Activated T-cell treated with anti-CD3 and anti-CD28 coated beads for 48 hours (primary cell): ENCODE data around the gene TBCEL.
"Not testable (repeated sequence)": the region's sequence is repeated elsewhere in the genome, so short reads cannot be mapped to it uniquely, and the experiment has no call there.

Experiments used
- DNase-seq: peaks from one replicate; pipeline ENCODE4 v3.0.0-alpha.2; 2020; ENCODE audit warnings: low read depth

The TBCEL gene, protein sequence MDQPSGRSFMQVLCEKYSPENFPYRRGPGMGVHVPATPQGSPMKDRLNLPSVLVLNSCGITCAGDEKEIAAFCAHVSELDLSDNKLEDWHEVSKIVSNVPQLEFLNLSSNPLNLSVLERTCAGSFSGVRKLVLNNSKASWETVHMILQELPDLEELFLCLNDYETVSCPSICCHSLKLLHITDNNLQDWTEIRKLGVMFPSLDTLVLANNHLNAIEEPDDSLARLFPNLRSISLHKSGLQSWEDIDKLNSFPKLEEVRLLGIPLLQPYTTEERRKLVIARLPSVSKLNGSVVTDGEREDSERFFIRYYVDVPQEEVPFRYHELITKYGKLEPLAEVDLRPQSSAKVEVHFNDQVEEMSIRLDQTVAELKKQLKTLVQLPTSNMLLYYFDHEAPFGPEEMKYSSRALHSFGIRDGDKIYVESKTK

DNA sequence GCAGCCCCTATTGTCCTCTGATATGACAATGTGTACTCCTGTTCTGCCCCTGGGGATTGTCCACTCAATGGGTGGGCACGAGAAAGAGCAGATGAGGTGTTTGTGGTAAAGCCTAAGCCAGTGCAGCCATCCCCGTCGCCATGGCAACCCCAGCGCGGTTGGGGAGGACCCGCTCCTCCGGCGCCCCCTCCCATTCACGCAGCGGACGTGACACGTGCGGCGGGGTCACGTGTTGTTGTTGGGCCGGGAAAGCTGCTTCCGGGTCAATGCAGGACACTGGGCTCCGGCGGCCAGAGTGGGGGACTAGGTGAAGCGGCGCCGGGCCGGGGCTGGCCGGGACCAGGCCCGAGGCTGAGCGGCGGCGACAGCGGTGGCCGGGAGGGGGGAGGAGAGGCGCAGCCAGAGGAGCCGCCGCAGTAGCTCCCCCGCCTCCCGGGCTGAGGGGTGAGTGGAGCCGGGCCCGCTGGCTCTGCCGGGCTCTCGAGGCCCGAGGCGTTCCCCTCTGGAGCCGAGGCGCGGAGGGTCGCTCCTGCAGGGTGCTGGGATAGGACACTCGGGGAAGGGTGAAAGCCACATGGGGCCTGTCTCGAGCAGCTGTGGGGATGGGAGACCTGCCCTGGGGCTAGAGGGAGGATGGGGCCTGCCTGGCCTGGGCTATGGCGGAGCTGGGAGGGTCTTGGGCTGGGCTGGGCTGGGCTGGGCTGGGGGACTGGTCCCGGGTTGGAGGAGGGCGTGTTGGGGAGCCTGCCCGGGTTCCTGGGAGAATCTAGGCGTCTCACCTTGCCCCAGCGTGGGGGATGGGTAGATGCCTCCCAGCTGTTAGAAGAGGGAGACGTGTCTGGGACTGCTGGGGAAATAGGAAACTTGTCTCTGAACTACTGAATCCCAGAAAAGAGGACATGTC lies at the start of gene TBCEL:
Gene TBCEL (plus strand): TSS at position 255 of the 904 bp plus-strand sequence. CDS start 21,589 bp downstream, outside the sequence.
- peak; percentile 76 for DNase-seq

DNA sequence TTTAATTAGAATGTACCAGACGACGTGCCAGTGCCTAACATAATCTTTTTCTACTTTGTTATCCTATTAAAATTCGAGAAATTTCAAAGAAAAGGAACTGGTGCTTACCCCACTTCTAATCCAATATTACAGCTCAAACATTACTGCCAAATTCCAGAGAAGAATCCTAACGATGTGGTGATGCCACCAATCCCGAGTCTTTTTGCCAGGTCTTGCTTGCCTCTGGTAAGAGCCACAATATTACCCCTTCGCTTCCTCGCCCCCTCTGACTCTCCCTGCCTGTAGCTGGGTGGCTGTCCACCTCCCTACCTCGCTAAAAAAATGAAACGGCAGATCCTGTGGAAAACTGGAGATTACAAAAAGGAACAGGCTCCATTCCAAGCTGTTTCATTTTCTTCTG lies 49.4 kb upstream of the TBCEL start:
- DNase-seq = no peak

DNA sequence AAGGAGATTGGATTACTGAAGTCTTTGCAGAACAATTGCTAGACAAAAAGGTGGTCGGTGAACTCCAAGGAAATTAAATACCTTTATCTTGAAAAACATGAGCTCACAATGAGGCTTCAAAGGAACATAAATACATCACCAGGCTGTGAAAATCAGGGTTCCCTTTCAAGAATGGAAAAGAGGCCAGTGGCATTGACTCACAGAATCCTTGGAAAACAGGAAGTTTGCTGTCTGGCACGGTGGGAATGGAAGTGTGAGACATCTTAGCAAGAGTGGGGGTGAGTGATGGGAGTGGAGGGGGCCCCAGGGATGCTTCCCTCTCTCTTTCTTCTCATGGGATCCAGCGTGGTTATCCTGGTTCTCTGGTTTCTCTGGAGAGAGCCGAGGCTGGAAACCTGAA lies 48.9 kb upstream of the TBCEL start:
- DNase-seq = no peak

DNA sequence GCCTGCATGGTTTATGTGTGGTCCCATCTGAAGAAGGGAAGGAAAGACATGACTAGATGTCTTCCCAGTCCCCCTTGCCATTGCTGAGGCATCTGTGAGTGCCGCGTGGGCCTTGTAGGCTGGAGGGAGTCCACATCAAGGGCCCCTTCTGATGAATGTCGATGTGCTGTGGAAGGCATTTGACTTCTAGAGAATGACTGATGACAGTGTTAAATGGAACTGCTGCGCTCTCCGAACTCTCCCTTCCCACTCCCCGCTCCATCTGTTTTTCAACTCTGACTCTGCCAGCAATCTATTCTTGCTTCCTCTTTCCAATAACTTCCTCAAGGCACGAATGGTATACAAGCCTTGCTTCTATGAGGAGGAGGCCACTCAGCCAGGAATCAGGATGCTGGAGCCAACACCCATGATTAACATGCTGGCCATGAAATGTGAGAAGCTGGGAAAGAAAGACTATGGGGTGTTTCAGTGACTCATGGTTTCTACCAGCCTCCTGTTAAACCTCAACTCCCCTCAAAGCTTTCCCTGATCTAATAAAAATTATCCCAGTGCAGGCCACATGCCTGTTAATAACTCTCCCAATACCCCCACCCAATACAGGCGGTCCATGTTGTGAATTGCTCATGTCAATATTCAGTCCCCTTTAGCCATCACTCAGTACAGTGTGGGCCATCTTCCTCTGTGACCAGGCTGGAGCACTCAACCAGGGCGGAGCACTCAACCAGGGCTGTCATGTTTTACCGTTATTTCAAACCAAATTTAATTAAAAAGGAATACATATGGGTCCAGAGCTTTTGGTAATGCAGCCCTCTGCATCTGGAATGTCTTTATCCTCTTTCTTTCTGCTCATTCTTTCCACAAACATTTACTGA lies 46.4 kb upstream of the TBCEL start:
- DNase-seq = no peak

DNA sequence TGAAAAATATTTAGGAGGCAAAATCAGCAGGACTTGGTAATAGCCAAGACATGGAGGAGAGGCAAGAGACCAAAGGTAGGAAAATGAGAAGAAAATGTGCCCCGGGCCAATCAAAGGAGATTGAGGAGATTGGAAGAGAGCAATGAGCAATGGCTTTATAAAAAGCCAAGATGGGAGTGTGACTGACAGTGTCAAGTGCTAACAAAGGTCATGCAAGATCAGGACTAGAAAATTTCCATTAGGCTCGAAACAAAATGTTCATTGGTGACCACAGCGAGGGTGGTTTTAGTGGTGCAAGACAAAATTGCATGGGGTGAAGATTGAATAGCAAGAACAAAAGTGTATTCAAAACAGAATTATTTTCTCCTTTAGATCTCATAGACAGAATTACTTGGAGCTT lies 45.2 kb upstream of the TBCEL start:
- no peak for DNase-seq

DNA sequence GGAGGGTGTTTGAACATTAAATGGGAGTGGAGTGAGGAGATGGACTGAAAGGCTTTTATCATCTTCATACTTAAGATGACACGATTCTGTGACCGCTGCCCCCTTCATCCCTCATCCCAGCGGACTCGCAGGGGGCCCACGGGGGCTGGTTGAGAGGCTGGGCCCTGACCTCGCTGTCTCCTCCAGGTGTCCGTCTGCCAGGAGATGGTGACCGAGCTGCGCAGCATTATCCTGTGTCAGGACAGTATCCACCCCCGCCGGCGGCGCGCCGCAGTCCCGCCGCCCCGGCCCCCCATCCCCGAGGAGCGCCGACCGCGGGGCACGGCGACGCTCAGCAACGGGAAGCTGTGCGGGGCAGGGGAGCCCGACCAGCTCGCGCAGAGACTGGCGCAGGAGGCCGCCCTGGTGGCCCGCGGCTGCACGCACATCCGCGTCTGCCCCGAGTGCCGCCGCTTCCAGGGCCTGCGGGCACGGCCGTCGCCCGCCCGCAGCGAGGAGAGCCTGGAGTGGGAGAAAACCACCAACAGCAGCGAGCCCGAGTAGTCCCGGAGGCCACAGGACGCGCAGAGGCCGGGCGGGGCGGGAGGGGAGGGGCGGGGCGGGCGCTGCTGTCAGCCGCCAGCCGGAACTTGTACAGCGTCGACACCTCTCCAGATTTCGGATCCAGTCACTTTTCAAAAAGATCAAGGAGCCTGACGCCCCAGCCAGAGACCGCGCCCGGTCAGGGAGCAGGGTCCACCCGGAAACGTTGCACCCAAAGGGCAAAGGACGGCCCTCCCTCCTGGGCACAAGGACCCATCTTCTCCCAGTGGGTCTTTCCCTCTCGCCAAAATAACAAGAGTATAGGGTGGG lies 38.0 kb upstream of the TBCEL start:
- peak; percentile 29 for DNase-seq

DNA sequence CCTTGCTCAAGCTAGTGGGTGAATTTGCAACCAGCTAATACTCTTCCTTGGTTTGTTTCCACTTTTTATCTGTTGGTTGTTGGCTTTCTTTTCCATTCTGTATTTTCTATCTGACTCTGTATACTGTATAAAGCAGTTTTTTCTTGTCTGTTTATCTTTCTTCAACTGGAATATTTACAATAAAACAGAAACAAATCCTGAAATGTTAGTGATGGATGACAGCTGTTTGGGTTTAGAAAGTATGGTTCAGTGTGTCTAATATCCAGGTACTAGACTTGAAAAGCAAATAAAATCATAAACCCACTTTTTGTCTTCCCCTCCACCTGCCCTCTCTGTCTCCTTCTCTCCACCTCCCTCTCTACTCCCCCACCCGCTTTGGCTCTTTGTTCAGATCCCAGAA lies 35.3 kb upstream of the TBCEL start:
- DNase-seq = no peak

DNA sequence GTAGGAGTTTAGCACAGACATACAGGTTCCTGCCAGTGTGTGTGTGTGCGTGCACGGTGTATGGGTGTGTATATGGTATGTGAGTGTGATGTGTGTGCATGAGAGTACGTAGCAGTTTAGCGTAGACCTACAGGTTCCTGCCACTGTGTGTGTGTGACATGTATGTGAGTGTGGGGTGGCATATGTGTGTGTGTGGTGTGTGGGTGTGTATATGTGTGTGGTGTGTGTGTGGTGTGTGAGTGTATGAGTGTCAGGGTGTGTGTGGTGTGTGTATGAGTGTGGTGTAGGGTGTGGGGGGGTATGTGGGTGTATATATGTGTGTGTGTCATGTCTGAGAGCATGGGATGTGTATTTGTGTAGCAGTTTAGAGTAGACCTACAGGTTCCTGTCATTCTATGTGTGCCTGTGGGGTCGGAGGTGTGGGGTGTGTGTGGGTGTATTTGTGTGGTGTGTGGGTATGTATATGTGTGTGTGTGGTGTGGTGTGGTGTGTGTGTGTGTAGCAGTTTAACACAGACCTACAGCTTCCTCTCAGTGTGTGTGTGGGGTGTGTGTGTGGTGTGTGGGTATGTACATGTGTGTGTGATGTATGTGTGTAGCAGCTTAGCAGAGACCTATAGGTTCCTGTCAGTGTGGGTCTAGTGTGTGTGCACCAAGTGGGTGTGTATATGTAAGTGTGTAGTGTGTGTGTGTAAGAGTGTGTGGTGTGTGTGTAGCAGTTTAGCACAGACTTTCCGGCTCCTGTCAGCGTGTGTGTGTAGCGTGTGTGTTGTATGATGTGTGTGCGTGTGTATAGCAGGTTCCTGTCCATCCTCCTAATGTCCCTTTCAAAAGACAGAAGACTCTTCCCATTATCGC lies 31.8 kb upstream of the TBCEL start:
- DNase-seq = no peak

DNA sequence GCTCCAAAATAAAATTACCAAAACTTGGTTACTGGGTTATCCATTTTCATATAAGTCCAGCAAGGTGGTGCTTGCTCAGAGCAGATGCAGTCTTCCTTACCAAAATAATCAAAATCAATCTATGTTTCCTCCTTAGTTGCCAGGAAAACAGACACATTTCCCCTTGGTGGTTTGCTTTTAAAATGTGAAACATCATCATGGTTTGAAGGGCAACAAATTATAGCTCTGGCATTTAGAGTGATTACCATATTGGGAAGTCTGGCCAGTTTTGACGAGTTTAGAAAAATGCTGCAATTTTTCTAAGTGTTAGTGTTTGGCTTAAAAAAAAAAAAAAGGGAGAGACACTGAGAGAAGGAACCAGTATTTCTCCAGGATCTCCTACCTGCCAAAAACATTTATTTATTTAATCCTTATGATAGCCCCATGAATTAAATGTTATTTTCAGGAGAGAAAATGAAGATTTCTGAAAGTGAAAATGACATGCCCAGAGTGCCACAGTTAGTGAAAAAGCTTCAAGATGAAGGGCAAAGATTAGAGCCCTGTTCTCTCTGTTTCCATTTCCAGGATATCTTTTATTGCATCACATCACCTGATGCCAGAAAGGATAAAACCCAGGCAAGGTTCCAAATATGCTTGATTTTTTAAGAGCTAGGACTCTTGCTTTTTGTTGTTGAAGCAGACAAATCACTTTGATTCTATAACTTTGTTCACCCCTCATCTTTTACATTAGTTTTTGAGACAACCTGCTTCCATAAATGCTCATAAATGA lies 29.6 kb upstream of the TBCEL start:
- no peak for DNase-seq

DNA sequence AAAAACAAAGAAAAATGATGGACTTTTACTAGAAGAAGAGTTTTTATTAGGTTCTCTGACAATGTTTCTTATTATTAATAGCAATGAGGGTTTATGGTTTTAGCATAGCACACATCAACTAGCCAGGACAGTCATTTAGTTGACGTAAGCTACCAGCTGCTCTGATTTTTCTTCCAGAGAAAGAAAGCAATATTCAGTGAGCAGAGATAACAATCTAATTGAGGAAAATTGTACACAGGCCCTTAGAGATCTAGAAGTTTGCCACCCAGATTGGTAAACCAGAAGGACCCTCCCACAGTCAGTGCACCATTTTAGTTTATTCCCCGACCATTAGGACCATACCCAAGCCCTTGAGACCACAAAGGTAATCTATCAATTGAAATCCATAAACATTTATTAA lies 28.7 kb upstream of the TBCEL start:
- DNase-seq = no peak

DNA sequence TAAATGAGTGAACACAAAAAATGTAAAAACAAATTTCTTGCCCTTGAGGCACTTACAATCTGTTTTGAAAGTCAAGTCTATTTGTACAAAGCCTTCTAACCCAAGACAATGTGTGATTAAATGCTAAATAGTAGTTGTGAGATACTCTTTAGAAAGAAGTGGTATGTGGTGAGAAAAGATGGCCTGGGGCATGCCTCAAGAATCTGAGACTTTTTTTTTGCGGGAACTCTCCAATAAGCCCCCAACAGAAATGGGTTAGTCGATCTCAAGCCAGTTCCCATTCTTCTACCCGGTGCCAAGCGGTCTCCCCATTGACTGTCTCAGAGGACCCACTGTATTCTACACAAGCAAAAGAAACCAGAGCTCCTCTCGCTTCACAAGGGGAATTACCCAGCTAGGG lies 26.9 kb upstream of the TBCEL start:
- DNase-seq = no peak

DNA sequence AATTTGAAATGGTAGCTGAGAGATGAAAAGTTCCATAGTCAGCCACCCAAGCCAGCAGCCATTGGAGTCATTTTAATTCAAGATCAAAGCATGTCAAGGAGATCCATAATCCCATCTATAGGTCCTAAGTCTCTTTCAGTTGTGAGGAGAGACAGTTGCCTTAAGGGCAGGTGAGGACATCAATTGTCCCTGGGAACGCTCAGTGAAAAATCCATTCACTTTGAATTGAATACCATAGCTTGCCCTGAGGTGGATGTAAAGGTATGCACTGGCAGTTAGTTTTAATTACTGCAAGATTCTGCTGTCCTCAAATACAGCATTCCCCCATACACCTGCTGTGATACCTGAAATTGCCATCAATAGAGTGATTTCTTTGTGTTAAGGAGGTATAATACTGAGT lies 25.3 kb upstream of the TBCEL start:
- no peak for DNase-seq

DNA sequence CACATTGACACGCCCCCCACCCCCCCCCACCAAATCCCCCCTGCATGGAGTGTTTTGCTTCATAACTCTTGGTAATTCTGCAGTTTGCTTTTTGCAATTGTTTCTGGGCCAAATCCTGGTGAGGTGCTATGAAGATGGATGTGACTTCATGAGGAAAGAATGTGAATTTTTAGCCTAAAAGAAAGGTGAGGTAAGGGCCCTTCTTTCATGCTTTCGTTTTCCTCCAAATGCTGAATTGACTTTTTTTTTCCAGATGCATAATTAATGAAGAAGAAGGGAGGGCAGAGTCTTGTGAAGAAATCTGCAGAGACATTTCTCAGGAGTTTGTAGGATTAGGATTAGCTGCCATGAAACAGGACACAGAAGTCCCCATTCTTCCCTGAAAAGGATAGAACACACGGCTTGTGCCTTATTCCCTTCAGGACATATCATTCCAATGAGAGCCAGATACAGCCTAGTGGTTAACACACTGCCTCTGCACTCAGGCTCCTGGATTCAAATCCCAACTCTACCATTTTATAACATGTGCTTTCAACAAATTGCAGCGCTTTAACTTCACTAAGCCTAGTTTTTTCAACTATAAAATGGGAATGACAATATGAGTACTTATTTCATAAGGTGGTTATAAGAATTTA lies 19.6 kb upstream of the TBCEL start:
- no peak for DNase-seq

DNA sequence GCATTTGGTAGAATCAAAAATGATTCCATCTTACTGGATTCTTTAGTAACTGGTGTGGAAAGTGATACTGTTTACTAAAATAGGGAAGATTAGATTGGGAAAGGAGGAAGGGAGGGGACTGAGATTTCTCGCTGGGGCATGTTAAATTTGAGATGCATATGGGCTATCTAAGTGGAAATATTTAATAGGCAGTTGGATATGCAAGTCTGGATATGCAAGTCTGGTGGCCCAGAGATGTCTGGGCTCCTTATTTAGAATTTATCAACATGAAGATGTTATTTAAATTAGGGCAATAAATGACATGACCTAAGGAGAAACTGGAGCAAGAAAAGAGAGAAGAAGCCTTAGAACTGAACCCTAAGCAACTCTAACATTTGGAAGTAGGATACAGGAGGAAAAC lies 17.0 kb upstream of the TBCEL start:
- no peak for DNase-seq

DNA sequence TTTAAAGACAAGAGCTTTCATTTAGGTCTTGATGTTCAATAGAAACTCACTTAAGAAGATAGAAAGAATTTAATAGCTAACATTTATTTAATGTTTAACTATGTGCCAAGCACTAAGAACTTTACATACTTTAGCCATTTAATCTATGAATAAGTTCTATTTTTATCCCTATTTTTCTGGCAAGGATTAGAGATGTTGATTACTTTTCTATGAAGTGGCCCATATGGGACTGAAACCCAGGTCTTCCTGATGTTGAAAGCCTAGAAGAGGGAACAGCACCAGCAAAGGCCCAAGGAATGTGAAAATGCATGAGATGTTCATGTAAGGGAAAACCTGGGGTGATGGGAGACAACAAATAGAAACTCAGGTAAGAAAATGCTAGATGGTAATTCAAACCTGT lies 15.4 kb upstream of the TBCEL start:
- no peak for DNase-seq

DNA sequence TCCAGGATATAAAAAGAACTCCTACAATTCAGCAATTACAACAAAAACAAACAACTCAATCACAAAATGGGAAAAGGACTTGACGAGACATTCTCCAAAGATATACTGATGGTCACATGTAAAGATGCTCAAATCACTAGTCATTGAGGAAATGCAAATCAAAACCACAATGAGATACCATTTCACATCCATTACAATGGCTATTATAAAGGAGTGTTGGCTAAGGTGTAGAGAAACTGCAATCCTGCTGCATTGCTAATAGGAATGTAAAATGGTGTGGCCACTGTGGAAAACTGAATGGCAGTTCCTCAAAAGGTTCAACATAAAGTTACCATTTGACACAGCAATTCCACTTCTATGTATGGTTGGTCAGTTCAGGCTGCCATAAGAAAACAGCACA lies 11.8 kb upstream of the TBCEL start:
- DNase-seq = no peak

DNA sequence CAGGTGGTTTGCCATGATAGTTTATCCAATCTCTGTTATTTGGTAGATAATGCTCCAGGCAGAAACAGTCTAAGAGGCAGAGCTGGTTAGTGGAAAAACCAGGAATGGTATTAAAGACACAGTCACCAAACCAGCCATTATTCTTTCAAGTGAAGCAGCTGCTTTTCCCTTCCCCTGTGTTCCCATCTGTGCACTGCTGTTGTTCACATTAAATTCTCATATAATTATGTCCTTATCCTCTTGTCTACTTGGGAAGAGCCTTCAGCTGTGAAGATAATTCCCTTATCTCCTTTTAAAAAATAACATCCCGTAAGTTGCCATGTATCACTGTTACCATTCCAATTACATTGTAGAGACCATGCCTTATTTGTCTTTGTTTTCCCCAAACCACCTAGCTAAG lies 5.2 kb upstream of the TBCEL start:
- DNase-seq = no peak

DNA sequence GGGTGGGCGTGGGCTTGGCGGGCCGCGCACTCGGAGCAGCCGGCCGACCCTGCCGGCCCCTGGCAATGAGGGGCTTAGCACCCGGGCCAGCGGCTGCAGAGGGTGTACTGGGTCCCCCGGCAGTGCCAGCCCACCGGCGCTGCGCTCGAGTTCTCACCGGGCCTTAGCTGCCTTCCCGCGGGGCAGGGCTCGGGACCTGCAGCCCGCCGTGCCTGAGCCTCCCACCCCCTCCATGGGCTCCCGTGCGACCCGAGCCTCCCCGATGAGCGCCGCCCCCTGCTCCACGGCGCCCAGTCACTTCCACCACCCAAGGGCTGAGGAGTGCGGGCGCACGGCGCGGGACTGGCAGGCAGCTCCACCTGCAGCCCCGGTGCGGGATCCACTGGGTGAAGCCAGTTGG lies 2.2 kb upstream of the TBCEL start:
- not testable (repeated sequence) for DNase-seq

DNA sequence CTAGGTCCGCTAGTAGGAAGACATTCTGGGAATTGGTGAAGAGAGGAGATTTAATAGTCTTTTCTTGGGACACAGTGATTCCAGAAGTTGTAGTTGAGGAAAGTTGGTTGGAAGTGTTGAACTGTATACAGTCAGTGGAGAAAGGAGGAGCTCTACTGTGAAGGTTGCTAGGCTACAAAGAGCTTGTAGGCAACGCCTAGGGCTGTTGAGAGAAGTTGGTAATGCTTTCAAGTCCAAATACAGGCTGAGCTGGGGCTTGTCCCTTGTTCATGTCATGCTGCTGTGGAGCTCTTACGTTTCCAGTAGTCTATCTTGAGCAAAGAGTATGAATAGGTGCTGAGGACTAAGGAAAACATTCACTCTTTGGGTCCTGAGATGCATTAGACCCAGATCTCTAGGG lies 1.1 kb downstream of the TBCEL start:
- no peak for DNase-seq
